Measurements from ENCODE around the gene KY. TPM values are rescaled to one million over a fixed set of nuclear protein-coding genes. Genes with fewer than 3 reads are reported as not detected.

The KY gene
- total RNA-seq, 1 experiment from 2014 or later, result 0.07 TPM

DNA sequence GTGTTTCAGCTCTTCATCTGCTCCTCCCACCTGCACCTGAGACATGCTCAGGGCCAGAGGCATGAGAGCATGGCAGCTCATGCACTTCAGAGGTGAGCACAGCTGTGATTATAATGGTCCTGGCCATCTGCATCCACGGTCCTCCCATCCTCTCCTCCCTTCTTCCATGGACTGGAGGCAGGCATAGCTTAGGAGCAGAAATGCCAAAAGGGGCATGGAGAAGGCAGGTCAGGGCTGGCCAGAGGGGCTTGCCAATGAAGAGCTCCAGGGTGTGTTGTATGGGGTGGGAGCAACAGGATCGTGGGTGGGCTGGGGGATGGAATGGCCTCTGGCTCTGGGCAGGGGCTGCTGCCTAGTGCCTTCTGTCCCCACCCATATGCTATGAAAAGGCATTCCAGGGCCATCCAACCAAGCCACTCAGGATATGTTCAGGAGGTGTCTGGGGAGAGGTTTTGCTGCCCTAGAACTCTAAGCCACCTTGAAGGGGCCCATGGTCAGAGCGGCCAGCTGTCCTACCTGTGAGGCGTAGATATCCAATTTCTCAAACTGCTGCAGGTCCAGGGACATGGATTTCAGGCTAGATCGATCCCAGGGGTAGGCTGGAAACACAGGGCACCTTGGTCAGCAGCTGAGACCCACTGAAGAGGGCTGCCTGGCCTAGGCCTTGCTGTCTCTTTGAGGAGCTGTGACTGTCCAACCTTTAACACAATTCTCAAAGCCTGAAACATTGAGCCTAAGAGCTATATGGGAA, 26.1 kb downstream of the KY start:
- no peak overlapping the region for H3K4me3 ChIP-seq (ENCODE audit: insufficient read depth, low read depth, low read length)
- no peak for DNase-seq
- H3K27me3 ChIP-seq (ENCODE audit: control insufficient read depth, insufficient read depth, low read length), result no peaks in the 10 kb centered on the region
- H3K36me3 ChIP-seq (replicated peaks; ENCODE audit: control insufficient read depth, insufficient read depth, low read length), result no peaks in the 10 kb centered on the region

GRCh38 chr3:134623615-134624245, 27.1 kb downstream of the KY start:
- Histone ChIP-seq H3K27me3 (ENCODE audit: control insufficient read depth, insufficient read depth, low read length) (no peaks in the 10 kb centered on the region), H3K36me3 (replicated peaks; ENCODE audit: control insufficient read depth, insufficient read depth, low read length) (no peaks in the 10 kb centered on the region), H3K4me3 (ENCODE audit: insufficient read depth, low read depth, low read length) (no peak overlapping the region)
- DNase-seq, result no peak

DNA sequence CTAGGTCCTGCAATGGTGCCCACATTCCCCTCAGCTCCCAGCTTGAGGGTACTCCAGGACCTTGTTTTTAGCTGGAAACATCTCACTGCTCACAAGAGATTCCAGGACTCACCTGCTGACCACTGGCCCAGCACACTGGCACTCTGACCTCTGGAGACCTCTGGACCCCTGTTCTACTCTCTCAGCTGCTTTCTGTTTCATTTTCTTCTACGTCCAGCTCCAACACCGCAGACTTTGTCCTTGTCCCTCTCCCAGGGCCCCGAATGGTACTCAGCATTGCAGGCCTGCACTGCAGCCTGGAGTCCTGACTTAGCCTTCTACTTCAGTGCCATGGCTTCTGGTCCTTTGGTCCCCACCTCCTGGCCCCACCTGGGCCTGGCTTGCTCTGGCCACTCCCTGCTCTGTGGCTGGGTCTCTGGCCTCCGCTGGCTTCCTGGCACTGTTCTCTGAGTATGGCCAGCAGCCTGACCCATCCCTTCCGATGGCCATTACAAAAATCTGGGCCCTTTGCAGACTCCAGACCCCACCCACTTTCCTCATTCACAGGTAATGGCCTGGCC, 27.9 kb downstream of the KY start:
- no peak overlapping the region for H3K4me3 ChIP-seq (ENCODE audit: insufficient read depth, low read depth, low read length)
- no peak for DNase-seq
- H3K27me3 ChIP-seq (ENCODE audit: control insufficient read depth, insufficient read depth, low read length), result no peaks in the 10 kb centered on the region
- no peaks in the 10 kb centered on the region for H3K36me3 ChIP-seq (replicated peaks; ENCODE audit: control insufficient read depth, insufficient read depth, low read length)

DNA sequence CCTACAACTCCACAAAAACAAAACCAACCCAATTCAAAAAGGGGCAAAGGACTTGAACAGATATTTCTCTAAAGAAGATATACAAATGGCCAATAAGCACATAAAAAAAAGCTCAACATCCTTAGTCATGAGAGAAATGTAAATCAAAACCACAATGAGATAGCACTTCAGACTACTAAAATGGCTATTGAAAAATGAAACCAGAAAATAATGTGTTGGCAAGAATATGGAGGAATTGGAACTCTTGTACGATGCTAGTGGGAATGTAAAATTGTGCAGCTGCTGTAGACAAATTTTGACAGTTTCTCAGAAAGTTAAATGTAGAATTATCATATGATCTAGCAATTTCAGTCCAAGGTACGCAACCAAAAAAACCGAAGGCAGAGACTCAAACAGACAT, 29.0 kb downstream of the KY start:
- no peak for DNase-seq
- Histone ChIP-seq H3K27me3 (ENCODE audit: control insufficient read depth, insufficient read depth, low read length) (no peaks in the 10 kb centered on the region), H3K4me3 (ENCODE audit: insufficient read depth, low read depth, low read length) (no peak overlapping the region), H3K36me3 (replicated peaks; ENCODE audit: control insufficient read depth, insufficient read depth, low read length) (no peaks in the 10 kb centered on the region)

DNA sequence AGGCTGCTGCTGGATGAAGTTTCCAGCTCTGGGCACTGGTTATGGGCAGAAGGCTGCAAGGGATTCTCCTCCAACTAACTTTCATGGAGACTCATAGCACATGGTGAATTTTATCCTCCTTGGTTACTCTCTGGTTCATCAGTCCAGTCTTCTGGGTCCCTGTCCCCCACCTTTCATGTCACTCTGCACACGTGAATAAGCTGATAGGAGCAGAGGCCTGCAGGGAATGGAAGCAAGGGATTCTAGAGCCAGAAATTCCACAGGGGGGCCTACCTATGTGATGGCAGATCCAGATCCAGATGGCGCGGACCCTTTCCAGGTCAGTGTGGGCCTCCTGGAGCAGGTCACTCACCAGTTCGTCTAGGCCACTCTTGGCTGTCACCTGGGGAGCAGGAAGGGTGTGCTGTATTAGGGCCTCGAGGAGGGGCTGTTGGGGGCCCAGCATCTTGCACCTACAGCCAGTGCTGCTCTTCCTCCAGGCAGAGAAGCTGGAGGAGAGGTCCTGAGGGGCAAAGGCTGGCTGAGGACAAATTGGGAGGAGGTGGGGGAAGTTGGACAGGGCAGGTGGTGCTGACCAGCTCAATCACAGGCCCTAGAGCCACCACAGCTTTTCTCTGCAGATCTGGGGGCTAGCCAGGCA, 30.2 kb downstream of the KY start:
- Histone ChIP-seq H3K4me3 (ENCODE audit: insufficient read depth, low read depth, low read length) (no peak overlapping the region), H3K27me3 (ENCODE audit: control insufficient read depth, insufficient read depth, low read length) (no peaks in the 10 kb centered on the region), H3K36me3 (replicated peaks; ENCODE audit: control insufficient read depth, insufficient read depth, low read length) (no peaks in the 10 kb centered on the region)
- DNase-seq, result no peak

DNA sequence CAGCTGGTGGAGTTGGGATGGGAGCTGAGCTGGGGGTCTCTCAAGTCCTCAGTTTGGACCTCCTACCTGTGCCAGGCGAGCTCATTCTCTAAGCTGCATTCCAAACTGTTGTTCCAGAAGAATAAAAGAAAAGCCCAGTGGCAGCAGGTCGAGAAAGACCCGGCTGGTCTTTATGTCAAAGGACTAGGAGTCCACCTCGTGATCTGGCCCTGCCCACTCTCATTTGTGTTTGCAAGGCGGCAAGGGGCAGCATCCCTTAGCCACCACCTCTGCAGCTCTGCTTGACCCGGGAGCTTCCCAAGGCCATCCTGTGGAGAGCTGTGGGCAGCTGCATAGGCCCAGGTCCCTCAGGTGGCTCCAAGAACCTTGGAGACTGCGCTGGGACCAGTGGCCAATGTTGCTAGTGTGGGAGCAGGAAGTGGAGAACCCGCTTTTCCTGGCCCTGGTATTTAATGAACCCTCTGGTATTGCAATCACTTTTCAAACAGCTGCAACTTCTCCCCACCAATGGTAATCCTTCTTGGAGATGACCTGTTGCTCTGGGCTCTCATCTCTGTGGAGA, 30.9 kb downstream of the KY start:
- H3K27me3 ChIP-seq (ENCODE audit: control insufficient read depth, insufficient read depth, low read length), result no peaks in the 10 kb centered on the region
- H3K4me3 ChIP-seq (ENCODE audit: insufficient read depth, low read depth, low read length), result no peak overlapping the region
- no peak for DNase-seq
- no peaks in the 10 kb centered on the region for H3K36me3 ChIP-seq (replicated peaks; ENCODE audit: control insufficient read depth, insufficient read depth, low read length)

DNA sequence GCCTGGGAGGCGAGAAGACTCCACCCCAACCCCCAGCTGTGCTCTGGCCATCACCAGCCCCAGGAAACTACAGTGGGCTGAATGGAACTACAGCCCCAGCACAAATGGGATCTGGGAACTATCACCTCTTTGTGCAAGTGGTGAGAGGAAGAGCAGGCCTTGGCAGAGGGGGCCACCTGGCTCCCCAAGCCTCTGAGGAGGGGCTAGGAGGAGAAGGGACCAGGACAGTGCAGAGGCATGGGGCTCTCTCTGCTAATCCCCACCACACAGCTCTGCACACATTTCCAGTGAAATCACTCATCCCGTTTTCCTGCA, 31.6 kb downstream of the KY start:
- H3K36me3 ChIP-seq (replicated peaks; ENCODE audit: control insufficient read depth, insufficient read depth, low read length), result no peaks in the 10 kb centered on the region
- no peak overlapping the region for H3K4me3 ChIP-seq (ENCODE audit: insufficient read depth, low read depth, low read length)
- H3K27me3 ChIP-seq (ENCODE audit: control insufficient read depth, insufficient read depth, low read length), result no peaks in the 10 kb centered on the region
- no peak for DNase-seq

- Histone ChIP-seq H3K4me3 (ENCODE audit: insufficient read depth, low read depth, low read length) (no peak overlapping the region), H3K27me3 (ENCODE audit: control insufficient read depth, insufficient read depth, low read length) (no peaks in the 10 kb centered on the region), H3K36me3 (replicated peaks; ENCODE audit: control insufficient read depth, insufficient read depth, low read length) (no peaks in the 10 kb centered on the region)
- no peak for DNase-seq
Observed at GRCh38 chr3:134618478-134619300, 32.1 kb downstream of the KY start.

- Histone ChIP-seq H3K27me3 (ENCODE audit: control insufficient read depth, insufficient read depth, low read length) (no peaks in the 10 kb centered on the region), H3K4me3 (ENCODE audit: insufficient read depth, low read depth, low read length) (no peak overlapping the region), H3K36me3 (replicated peaks; ENCODE audit: control insufficient read depth, insufficient read depth, low read length) (no peaks in the 10 kb centered on the region)
- DNase-seq, result no peak
Observed at GRCh38 chr3:134617608-134618477, 33.0 kb downstream of the KY start.

DNA sequence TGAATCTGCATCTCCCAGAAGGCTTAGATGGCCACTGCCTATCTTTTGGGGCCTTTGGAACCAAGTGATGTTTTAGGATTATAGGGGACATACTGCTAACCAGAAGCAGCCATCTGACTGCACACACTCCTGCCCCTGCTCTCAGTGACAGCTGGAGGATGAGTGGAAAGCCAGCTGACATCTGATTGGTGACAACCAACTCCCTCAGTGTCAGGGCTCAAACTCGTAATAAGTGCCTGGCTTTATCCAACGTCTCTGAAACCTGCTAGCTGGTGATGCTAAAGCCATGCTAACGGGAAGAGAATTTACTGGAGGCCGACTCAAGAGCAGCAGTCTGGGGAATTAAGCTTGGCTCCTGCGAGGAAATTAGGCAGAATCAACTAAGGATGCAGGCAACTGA, 35.1 kb downstream of the KY start:
- no peaks in the 10 kb centered on the region for H3K27me3 ChIP-seq (ENCODE audit: control insufficient read depth, insufficient read depth, low read length)
- H3K4me3 ChIP-seq (ENCODE audit: insufficient read depth, low read depth, low read length), result no peak overlapping the region
- H3K36me3 ChIP-seq (replicated peaks; ENCODE audit: control insufficient read depth, insufficient read depth, low read length), result no peaks in the 10 kb centered on the region
- DNase-seq, result peak; percentile 1

DNA sequence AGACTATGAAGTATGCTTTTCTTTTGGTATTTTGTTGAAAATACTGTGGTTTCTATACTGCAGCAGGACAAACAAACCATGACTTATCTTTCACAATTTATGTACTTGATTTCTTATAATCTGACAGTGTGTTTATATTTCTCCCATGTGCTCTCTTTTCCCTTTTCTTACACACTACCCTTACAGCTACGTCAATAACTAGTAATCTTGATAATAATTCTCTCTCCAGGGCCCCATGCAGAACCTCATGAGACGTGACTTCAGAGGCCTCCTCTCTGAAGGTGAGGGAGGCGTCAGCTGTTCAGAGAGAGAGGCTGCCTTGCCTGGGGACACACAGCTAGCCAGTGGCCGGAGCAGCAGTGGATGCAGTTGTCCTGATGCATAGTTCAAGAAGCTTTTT, 35.9 kb downstream of the KY start:
- Histone ChIP-seq H3K27me3 (ENCODE audit: control insufficient read depth, insufficient read depth, low read length) (no peaks in the 10 kb centered on the region; the same call in 1 of the 2 replicates), H3K4me3 (ENCODE audit: insufficient read depth, low read depth, low read length) (no peak overlapping the region), H3K36me3 (replicated peaks; ENCODE audit: control insufficient read depth, insufficient read depth, low read length) (no peaks in the 10 kb centered on the region)
- peak; percentile 10 for DNase-seq

DNA sequence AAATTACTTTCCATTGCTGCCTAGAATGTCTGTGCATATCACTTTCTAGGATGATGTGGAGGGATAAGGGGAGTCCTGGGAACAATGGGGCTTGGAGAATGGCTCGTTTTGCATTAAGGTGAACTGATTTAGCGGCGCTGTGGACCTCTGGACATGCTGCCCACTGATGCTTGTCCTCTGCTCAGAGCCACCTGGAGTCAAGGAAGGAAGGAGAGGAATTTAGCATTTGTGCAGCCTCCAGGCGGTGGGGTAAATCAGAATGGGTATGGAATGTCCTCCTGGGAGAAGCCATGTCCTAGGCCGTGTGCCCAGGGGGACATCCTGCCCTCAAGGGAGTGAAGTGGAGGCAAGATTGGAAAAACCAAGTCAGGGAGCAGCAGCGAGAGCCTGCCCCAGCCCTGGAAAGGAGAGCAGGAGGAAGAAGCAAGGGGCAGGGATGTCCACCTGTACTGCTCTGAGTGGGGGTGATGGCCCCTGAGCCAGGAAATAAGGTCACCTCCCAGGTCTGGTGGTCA, 37.8 kb downstream of the KY start:
- DNase-seq, result no peak

DNA sequence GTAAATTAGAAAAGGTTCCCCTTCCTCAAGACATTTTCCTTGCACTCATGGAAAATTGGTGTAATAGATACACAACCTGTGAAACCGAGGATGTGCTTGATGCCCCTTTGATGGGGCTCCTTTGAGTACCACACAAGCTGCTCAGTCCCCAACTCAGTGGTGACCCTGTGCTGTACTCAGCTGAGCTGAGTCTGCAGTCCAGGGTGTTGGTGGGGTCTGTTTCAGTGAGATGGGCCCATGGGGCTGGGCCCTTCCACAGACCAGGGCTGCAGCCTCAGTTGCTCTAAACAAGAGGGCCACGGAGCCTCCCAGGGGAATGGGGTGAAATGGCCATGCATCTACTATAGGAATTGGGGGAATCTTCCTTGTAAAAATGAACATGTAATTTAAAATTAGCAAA, 39.3 kb downstream of the KY start:
- DNase-seq, result no peak
- H3K27me3 ChIP-seq (ENCODE audit: control insufficient read depth, insufficient read depth, low read length), result no peaks in the 10 kb centered on the region; the same call in 1 of the 2 replicates
- no peaks in the 10 kb centered on the region for H3K36me3 ChIP-seq (replicated peaks; ENCODE audit: control insufficient read depth, insufficient read depth, low read length)
- no peak overlapping the region for H3K4me3 ChIP-seq (ENCODE audit: insufficient read depth, low read depth, low read length)

More for the DNA sequence above, 37.8 kb downstream of the KY start:
- Histone ChIP-seq H3K4me3 (ENCODE audit: insufficient read depth, low read depth, low read length) (no peak overlapping the region), H3K36me3 (replicated peaks; ENCODE audit: control insufficient read depth, insufficient read depth, low read length) (no peaks in the 10 kb centered on the region), H3K27me3 (ENCODE audit: control insufficient read depth, insufficient read depth, low read length) (no peaks in the 10 kb centered on the region; the same call in 1 of the 2 replicates)
